ENCODE measurements around the gene ASB13.

GRCh38 chr10:5711642-5712041 lies 45.2 kb upstream of the ASB13 start:
- TF ChIP-seq CTCF (IDR thresholded peaks at IDR 0.05) (no peak), POLR2A (IDR thresholded peaks at IDR 0.05) (no peak)
